Vagina (tissue), 2 donors: Measurements from ENCODE around the gene VSIG10L.

Source experiments
- CTCF ChIP-seq, 3 experiments: fragments of 450-650 bp in 2 of 3; fragments of 200-600 bp in 1 of 3; sonication (generic) in 1 of 3; IDR thresholded peaks; one replicate each; pipeline ENCODE4 v1.5.1; 2017 to 2019; ENCODE audit warnings: antibody characterized with exemption in 3 of 3, mild to moderate bottlenecking in 2 of 3, moderate library complexity in 2 of 3
- POLR2AphosphoS5 ChIP-seq, 2 donors: sonication (generic); formaldehyde crosslinking; IDR thresholded peaks; one replicate each; pipeline ENCODE4 v1.9.0; 2017; ENCODE audit warnings: antibody characterized with exemption in 2 of 2, mild to moderate bottlenecking in 2 of 2, low read depth in 1 of 2; ENCODE audit not compliant: insufficient read depth in 1 of 2

GRCh38 chr19:51364200-51365106, 22.5 kb upstream of the VSIG10L start:
- TF ChIP-seq POLR2AphosphoS5 (IDR thresholded peaks at IDR 0.05; ENCODE audit: insufficient read depth in 1 of 2, low read depth in 1 of 2) = no peak
- no peak for TF ChIP-seq CTCF (IDR thresholded peaks at IDR 0.05)
